ENCODE measurements around the gene SIRPB2. TPM values are rescaled to one million over a fixed set of nuclear protein-coding genes. Genes with fewer than 3 reads are reported as not detected.

Gene SIRPB2
- total and polyA plus RNA-seq, 2 of the 8 experiments (the other 6 are each of a cell fraction or from before 2014, with no cell fraction given) = 0.28 TPM; not detected in 1

DNA sequence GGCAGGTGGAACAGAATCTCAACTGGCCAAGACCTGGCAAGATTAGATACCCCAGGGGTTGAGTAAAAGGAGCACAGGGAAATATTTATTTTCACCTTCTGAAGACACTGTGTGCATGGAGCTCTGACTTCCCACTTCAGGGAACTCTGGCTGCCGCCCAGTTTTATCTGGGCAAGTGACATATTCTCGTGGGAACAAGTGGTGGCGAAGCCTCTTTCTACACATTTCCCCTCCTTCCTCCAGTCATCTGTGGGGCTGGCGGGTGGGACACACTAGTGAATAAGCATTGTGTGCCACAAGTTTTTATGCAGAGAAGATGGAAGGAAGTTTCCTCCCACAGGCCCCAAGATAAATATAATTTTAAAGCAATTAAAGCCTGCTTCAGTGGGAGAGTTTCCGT is 48.1 kb downstream of the SIRPB2 start:
- ChIA-PET CTCF (ENCODE audit: partially characterized antibody) (interaction anchor here (0.6 to 1.9 kb wide), 5 partner anchors 8 to 130 kb away, joined by 3 to 6 read pairs (median 4); partner anchors contain the start of gene SIRPB2), POLR2A (ENCODE audit: partially characterized antibody) (interaction anchor here (1.2 kb wide), 1 partner anchor 12 kb away, joined by 3 read pairs; no protein-coding TSS in a partner anchor)
- Histone ChIP-seq H3K4me1 (replicated peaks in 1 of 4; ENCODE audit: control insufficient read depth in 3 of 4, insufficient read depth in 4 of 4, low read length in 3 of 4) (no peaks in the 10 kb centered on the region), H3K4me3 (ENCODE audit: extremely low read depth in 1 of 4, insufficient read depth in 2 of 4, low read depth in 3 of 4, low read length in 4 of 4) (no peak overlapping the region), H3K23ac (ENCODE audit: insufficient read length) (no peak overlapping the region), H3K4me2 (ENCODE audit: insufficient read depth in 1 of 2, low read depth in 2 of 2, low read length in 2 of 2) (no peak overlapping the region), H4K5ac (ENCODE audit: insufficient read length, low read depth, low read length) (no peak overlapping the region), H3K4ac (replicated peaks; ENCODE audit: insufficient read length, low read depth, low read length) (no peak overlapping the region), H2BK120ac (replicated peaks; ENCODE audit: low read depth, low read length) (no peak overlapping the region), H3K9me3 (ENCODE audit: insufficient read depth in 2 of 2, low read depth in 1 of 2, low read length in 1 of 2) (no peaks in the 10 kb centered on the region), H2AFZ (ENCODE audit: low read length) (no peak overlapping the region), H2BK15ac (ENCODE audit: low read length) (no peak overlapping the region), H3K14ac (ENCODE audit: insufficient read length) (no peak overlapping the region), H3K79me1 (ENCODE audit: low read depth, low read length) (no peaks in the 10 kb centered on the region), H4K20me1 (replicated peaks in 1 of 2; ENCODE audit: control insufficient read depth in 1 of 2, insufficient read depth in 2 of 2, low read length in 2 of 2) (peaks cover 0 to 3% of the 10 kb centered on the region in 2 experiments), H4K8ac (ENCODE audit: extremely low read depth, insufficient read depth, low read length) (no peak overlapping the region), H3K23me2 (ENCODE audit: low read depth, low read length) (no peaks in the 10 kb centered on the region), H3K27me3 (replicated peaks in 1 of 4; ENCODE audit: control insufficient read depth in 3 of 4, extremely low read depth in 1 of 4, insufficient read depth in 3 of 4, low read length in 3 of 4) (no peaks in the 10 kb centered on the region), H3K27ac (ENCODE audit: low read depth, low read length) (no peak overlapping the region), H2AK5ac (ENCODE audit: low read depth, low read length) (no peak overlapping the region), H3K18ac (ENCODE audit: extremely low read depth, low read length) (no peak overlapping the region), H2BK5ac (ENCODE audit: low read depth, low read length) (no peak overlapping the region), H3K36me3 (ENCODE audit: control insufficient read depth in 2 of 4, insufficient read depth in 4 of 4, low read length in 3 of 4) (peaks cover 21 to 55% (median 42%) of the 10 kb centered on the region in 4 experiments), H3K56ac (replicated peaks; ENCODE audit: insufficient read length, low read depth, low read length) (no peak overlapping the region), H4K91ac (replicated peaks; ENCODE audit: insufficient read length, low read length) (no peak overlapping the region), H2BK12ac (ENCODE audit: low read depth, low read length) (no peak overlapping the region), H2BK20ac (ENCODE audit: low read length) (no peak overlapping the region), H3K9ac (replicated peaks in 1 of 4; ENCODE audit: extremely low read depth in 1 of 4, low read depth in 3 of 4, low read length in 3 of 4) (no peak overlapping the region), H3K79me2 (ENCODE audit: control insufficient read depth in 1 of 2, insufficient read depth in 2 of 2, low read length in 2 of 2) (no peaks in the 10 kb centered on the region)
- DNase-seq (ENCODE audit: low read depth in 1 of 2, low spot score in 2 of 2) (no peak), FAIRE-seq (no peak)
- 87% methylated on average over 5 of the region's 5 CpGs; no CpG with 5 or more reads in 1 of the 2 experiments for WGBS, 2 experiments (ENCODE audit: extremely low coverage in 1 of 2, insufficient coverage in 1 of 2, insufficient read length in 1 of 2, insufficient replicate concordance in 2 of 2, low coverage in 1 of 2, low lambda C conversion rate in 2 of 2, missing lambda C conversion rate in 1 of 2)
- no peak for TF ChIP-seq JUN (IDR thresholded peaks at IDR 0.05; ENCODE audit: low read depth, low read length)
- TF ChIP-seq BRCA1 (IDR thresholded peaks at IDR 0.05; ENCODE audit: low read depth, low read length) = no peak
- TF ChIP-seq GABPA (IDR thresholded peaks at IDR 0.05; ENCODE audit: borderline replicate concordance, insufficient read depth, low read length) = no peak
- TF ChIP-seq NANOG (IDR thresholded peaks at IDR 0.05; ENCODE audit: insufficient read depth, low read depth, low read length, poor library complexity, severe bottlenecking) = no peak
- no peak for TF ChIP-seq PHF8 (conservative IDR thresholded peaks at IDR 0.05; ENCODE audit: low read depth, low read length)
- TF ChIP-seq CBX5 (IDR thresholded peaks at IDR 0.05; ENCODE audit: low read depth, low read length) = no peak
- TF ChIP-seq RFX5 (IDR thresholded peaks at IDR 0.05; ENCODE audit: borderline replicate concordance, low read depth, low read length) = no peak
- TF ChIP-seq POLR2AphosphoS5 (IDR thresholded peaks at IDR 0.05; ENCODE audit: low read depth, low read length) = no peak
- TF ChIP-seq MAFK (IDR thresholded peaks at IDR 0.05; ENCODE audit: low read depth, low read length) = no peak
- TF ChIP-seq SP2 (IDR thresholded peaks at IDR 0.05; ENCODE audit: low read length) = no peak
- no peak for TF ChIP-seq SIRT6 (IDR thresholded peaks at IDR 0.05; ENCODE audit: low read length)
- no peak for TF ChIP-seq BACH1 (IDR thresholded peaks at IDR 0.05; ENCODE audit: low read length)
- no peak for TF ChIP-seq SP1 (IDR thresholded peaks at IDR 0.05; ENCODE audit: low read depth, low read length)

All from H1 (cell line).